HG02610 (cell line): ENCODE results near the gene ATG4A.

ENCODE experiments used
- ATAC-seq: cut with Tn5 transposase; IDR thresholded peaks from one replicate; pipeline ENCODE4 v1.9.1; 2021; ENCODE audit warnings: mild to moderate bottlenecking, moderate library complexity; ENCODE audit not compliant: unreplicated experiment

The ATG4A gene

DNA sequence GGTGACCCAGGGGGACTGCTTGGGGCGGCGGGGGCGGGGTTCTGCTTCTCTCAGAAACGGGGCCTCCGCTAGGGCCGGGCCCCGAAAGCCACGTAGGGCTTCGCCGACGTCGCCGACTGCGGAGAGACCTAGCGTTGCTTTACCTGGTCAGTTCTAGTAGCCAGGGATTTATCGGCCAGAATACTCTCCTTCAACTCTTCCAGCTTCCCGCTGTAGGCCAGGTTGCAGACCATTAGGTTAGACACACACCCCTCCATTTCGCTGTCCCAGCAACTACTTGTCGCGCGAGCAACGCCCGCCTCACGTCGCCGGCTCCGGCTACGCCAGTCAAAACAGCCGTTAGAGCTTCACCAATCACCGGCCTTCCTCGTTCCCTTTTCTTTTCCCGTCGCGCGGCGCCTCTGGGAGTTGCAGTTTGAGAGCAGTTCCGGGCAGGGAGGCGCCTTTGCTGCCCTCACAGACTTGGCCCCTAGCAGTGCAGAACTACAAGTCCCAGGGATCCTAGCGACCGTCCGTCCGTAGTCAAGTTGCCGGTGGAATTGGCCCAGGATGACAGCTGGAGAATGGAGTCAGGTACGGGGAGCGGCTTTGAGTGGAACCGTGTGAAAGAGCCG, at the start of gene ATG4A, which contains the start of gene PSMD10:
Gene ATG4A, plus strand, starts transcription at position 515 of the 614 bp plus-strand sequence. Its CDS starts 49 bp downstream, at position 564.
Gene PSMD10, minus strand, starts transcription at position 279 of the 614 bp plus-strand sequence. Its CDS starts 22 bp downstream, at position 257.
- ATAC-seq, result peak; percentile 96

DNA sequence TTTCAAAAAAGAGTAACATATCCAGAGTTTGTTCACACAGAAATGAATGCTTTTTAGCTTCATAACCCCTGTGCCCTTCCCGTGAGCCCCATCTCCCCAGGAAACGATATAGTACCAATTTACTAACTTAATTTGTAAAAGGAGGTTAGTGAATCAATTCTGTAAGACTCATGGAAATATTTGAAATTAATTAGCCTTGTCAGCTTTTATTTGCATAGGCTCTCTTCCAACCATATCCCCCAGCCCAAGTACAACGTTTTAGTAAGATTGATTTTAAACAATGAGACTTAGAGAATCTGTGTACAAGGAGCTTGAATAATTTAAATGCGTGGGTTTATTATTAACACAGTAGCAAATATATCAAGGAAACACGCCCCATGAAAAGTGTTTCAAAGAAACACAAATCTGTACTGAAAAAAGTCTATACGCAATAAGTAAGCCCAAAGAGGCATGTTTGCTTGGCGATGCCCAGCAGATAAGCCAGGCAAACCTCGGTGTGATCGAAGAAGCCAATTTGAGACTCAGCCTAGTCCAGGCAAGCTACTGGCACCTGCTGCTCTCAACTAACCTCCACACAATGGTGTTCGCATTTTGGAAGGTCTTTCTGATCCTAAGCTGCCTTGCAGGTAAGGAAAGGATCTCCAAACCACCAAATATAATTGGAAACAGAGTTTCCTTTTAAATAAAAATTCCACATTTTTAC, 46.9 kb upstream of the ATG4A start, which contains the start of gene VSIG1:
Gene VSIG1, plus strand, starts transcription at position 512 of the 703 bp plus-strand sequence. Its CDS starts 66 bp downstream, at position 578.
- ATAC-seq, result no peak

GRCh38 chrX:108049649-108050048, 41.9 kb upstream of the ATG4A start:
- no peak for ATAC-seq

DNA sequence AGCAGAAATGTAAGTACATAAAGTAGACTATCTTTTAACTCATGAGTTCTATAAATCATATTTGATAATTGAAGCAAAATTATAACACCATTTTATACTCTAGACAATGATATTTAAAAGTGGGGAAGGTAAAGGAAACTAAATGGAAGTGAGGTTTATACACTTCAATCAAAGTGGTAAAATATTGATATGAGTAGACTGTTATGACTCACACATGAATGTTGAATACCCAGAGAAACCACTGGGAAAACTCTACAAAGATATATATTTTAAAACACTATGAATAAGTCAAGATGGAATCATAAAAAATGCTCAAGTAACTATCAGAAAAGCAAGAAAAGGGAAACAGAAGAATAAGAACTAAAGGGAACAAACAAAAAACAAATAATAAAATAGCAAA, 38.4 kb upstream of the ATG4A start:
- ATAC-seq, result no peak

DNA sequence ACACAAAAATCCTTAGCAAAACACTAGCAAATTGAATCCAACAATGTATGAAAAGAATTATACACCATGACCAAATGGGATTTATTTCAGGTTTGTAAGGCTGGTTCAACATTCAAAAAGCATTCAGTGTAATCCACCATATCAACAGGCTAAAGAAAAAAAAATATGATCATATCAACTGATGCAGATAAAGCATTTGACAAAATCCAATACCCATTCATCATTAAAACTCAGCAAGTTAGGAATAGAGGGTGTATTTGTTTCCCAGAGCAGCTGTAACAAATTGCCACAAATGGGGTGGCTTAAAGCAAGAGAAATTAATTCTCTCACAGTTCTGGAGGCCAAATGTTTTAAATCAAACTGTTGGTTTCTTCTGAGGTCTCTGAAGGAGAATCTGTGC, 36.0 kb upstream of the ATG4A start:
- no peak for ATAC-seq

GRCh38 chrX:108059801-108060200, 31.8 kb upstream of the ATG4A start:
- ATAC-seq, result no peak

GRCh38 chrX:108064001-108064400, 27.6 kb upstream of the ATG4A start:
- no peak for ATAC-seq

- ATAC-seq, result peak; percentile 78
These were observed 27.0 kb upstream of the ATG4A start for GRCh38 chrX:108064613-108065012.

- ATAC-seq, result no peak
These were observed 23.5 kb upstream of the ATG4A start for GRCh38 chrX:108068121-108068520.

DNA sequence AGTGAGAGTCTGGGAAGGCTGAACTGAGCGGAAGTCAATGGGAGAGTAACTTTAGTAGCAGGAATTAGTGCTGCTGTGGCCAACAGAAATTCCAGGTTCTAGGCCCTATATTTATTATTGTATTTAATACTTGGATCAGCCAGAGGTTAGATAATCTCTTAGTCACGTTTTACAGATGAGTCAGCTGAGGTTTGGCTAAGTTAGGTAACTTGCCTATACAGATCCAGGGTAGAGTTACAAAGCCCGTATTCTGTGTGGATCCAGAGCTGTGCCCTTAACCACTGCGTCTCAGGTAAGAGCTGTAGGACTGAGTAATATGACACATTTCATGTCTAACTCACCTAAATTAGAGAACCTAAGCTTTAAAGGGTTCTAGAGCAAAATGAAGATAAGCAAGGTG, 20.7 kb upstream of the ATG4A start:
- no peak for ATAC-seq

- ATAC-seq, result no peak
These were observed 20.0 kb upstream of the ATG4A start for GRCh38 chrX:108071578-108071977.

DNA sequence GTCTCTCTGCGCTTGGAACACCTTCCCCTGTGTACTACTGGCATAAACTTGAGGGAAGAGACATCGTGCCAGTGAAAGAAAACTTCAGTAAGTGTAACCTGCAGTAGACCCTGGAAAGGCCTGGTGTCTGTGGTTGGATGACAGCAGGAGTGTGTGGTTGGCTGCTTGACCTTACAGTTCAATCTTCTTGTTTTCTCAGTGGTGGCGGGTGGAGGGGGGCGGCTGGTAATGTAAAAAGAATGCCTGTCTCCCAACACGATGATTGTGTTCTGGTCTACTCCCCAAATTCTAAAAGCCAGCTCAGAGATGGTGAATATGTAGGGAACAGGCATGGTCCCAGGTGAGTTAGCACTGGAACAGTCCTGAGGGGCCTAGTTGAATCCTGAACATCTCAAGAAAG, 18.8 kb upstream of the ATG4A start:
- no peak for ATAC-seq

- ATAC-seq, result no peak
These were observed 10.5 kb upstream of the ATG4A start for GRCh38 chrX:108081110-108081509.

GRCh38 chrX:108087792-108088191, 3.8 kb upstream of the ATG4A start:
- no peak for ATAC-seq

DNA sequence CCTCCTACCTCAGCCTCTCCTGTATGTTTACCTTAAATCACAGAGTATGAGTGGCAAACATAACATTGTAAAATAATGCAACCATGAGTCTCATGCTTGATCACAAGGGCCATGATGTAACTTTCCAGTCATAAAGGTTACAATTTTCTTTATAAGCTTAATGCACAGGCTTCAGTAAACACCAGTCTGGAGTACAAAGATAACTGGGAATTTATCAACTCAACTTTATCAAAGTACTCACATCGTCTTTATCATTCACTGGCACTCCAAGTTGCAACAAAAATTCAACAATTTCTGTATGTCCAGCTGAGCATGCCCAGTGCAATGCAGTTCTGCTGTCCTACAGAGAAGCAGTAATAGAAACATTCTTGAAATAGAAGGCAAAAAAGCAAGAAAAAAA, 3.1 kb upstream of the ATG4A start:
- ATAC-seq, result no peak

DNA sequence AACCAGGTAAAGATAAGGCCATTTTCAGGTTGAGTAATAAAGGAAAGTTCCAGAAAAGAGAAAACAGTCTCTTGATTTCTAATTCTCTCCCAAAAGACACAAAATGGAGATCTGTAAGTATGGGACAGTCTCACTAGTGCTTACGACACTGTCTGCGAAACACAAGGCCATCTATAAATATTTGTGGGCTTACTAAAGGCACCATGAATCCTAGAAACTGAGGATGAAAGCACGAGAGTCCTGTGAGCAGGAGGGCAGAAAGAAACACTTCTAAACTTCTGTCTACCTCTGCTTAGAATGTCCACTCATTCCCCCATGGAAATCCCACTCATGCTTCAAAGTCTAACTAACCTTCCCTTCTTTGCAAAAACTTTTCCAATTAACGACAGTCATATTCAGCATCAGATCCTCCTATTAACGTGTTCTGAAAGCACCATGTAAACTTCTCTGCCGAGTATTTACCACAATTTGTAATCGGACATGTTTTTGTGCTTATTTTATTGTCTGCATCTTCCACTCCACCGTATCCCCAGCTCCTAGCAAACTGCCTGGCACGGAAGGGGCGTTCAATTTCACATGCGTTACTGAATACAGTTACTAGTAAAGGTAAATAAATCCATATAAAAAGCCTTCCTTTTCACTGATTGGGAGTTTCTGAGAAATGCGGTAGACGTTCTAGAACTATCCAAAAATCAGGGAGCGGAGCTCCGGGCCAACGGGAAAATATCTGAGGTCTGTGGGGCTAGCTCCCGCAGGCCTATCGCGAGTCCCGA, 901 bp upstream of the ATG4A start:
- ATAC-seq, result peak; percentile 0

DNA sequence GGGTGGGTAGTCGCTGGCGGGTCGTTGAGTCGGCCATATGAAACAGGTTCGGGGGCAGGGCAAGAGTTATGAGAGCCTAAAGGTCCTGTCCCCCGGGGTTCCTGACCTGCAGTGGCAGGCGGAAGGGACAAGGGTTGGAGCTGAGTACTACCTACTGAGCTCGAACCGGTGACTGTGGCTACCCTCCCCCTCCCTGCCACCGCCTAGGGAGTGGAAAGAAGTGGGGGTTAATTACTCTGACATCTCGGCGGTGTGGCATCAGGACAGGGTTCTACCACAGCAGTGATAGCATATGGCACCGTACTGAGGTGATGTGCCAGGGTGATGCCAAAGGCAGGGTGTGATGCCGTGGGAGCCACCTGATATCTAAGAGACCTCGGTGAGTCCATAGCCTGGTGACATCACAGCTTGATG, 307 bp downstream of the ATG4A start:
- ATAC-seq, result peak; percentile 43

DNA sequence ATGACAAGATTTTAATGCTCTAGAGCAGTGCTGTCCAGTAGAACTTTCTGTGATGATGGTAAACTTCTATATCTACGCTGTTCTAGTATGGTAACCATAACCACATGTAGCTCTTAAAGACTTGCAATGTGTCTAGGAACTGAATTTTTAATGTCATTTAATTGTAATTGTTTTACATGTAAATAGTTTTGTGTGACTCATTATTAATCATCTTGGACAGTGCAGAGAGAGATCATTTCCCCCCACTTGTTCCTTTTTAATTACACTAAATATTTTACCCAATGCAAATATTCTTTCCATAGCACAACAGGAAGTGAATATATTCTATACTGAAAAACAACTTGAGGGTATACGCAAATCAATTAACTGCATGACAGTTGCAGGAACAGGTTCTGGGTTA, 5.8 kb downstream of the ATG4A start:
- no peak for ATAC-seq

- no peak for ATAC-seq
These were observed 13.9 kb downstream of the ATG4A start for GRCh38 chrX:108105473-108105872.

GRCh38 chrX:108114541-108114940, 23.0 kb downstream of the ATG4A start:
- ATAC-seq, result no peak

- ATAC-seq, result no peak
These were observed 26.4 kb downstream of the ATG4A start for GRCh38 chrX:108117988-108118387.

DNA sequence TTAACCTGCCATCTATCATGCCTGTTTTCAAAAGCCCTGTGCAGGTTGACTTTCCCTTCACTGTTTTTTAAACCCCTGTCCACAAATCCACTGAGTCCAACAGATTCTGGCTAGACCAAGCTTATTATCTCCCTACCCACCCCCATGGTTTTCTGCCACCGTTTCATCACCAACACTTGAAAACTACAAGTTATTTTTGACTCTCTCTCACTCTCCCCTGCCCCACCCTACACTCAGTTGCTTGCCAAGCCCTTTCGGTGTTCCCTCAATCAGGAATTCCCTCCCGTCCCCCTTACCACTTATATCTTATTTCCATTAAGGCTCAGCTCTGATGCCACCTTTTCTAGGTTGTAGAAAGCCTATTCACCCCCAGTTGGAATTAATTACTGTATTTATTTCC, 29.7 kb downstream of the ATG4A start:
- no peak for ATAC-seq
